HCT116 (cell line): ENCODE results near the gene LYRM4. TPM values are rescaled to one million over a fixed set of nuclear protein-coding genes. Genes with fewer than 3 reads are reported as not detected.

ENCODE experiments used
- ATAC-seq: fragments of 200-7000 bp; cut with Tn5 transposase; 2 replicates; pipeline ENCODE4 v1.9.1; 2020; ENCODE audit warnings: mild to moderate bottlenecking, moderate library complexity
- BruUV-seq: library from RNA; stranded (reverse); fragments of 400-500 nt; replicated peaks from 2 replicates; lab custom pipeline; 2021; lab: Mats Ljungman, UMichigan
- CTCF ChIA-PET: fragments of 300-600 bp; sonication (Branson Sonifier 250); formaldehyde crosslinking; loops from one replicate; lab custom pipeline; 2021; ENCODE audit warnings: antibody characterized with exemption; lab: Charles Lee
- POLR2A ChIA-PET: fragments of 300-600, 350-600 bp; sonication (Branson Sonifier 250); formaldehyde crosslinking; loops from one replicate; lab custom pipeline; 2021; ENCODE audit warnings: antibody characterized with exemption; lab: Charles Lee
- RAD21 ChIA-PET, 2 experiments: fragments of 300-600 bp; sonication (Branson Sonifier 250); formaldehyde crosslinking; loops; one replicate each; lab custom pipeline; 2023; ENCODE audit warnings: low total read pairs in 2 of 2; ENCODE audit not compliant: uncharacterized antibody in 2 of 2, unreplicated experiment in 2 of 2, low non-redundant PET in 1 of 2; lab: Charles Lee
- DNase-seq: peaks from one replicate; pipeline ENCODE4 v3.0.0-alpha.2; 2010; ENCODE audit warnings: low read depth, low spot score
- H2AFZ ChIP-seq: fragments of 200-600 bp; shearing (Covaris generic), sonication (generic); 2 replicates; pipeline ENCODE4 v1.6.1; 2017; ENCODE audit warnings: low read depth, mixed run types, mixed read lengths, antibody characterized with exemption, low read length; ENCODE audit not compliant: poor library complexity, severe bottlenecking
- H3K27ac ChIP-seq: 2 replicates; pipeline ENCODE4 v1.5.1; 2012; ENCODE audit warnings: low read depth, low read length
- H3K27me3 ChIP-seq: fragments of 200-600 bp; sonication (generic); 2 replicates; pipeline ENCODE4 v1.6.1; 2016; ENCODE audit warnings: mixed run types, low read length, mixed read lengths; ENCODE audit not compliant: insufficient read depth
- H3K36me3 ChIP-seq, 2 experiments: fragments of 200-500 bp in 1 of 2; fragments of 200-600 bp in 1 of 2; sonication (Bioruptor generic) in 1 of 2; sonication (generic) in 1 of 2; 2 replicates each; pipeline versions ENCODE4 v1.5.1 to v1.6.1; 2014 to 2016; ENCODE audit warnings: low read length in 2 of 2, inconsistent platforms in 1 of 2, mixed read lengths in 1 of 2, mixed run types in 1 of 2; ENCODE audit not compliant: insufficient read depth in 2 of 2, control insufficient read depth in 1 of 2
- H3K4me1 ChIP-seq, 2 experiments: fragments of 200-600 bp in 1 of 2; sonication (generic) in 1 of 2; 2 replicates each; pipeline versions ENCODE4 v1.5.1 to v1.6.1; 2012 to 2017; ENCODE audit warnings: low read length in 2 of 2, inconsistent platforms in 1 of 2, mild to moderate bottlenecking in 1 of 2, mixed read lengths in 1 of 2, mixed run types in 1 of 2, moderate library complexity in 1 of 2; ENCODE audit not compliant: insufficient read depth in 2 of 2, control insufficient read depth in 1 of 2
- H3K4me2 ChIP-seq: fragments of 200-600 bp; sonication (generic); 2 replicates; pipeline ENCODE4 v1.6.1; 2017; ENCODE audit warnings: mixed run types, low read length, mixed read lengths
- H3K4me3 ChIP-seq, 2 experiments: fragments of 200-600 bp in 1 of 2; sonication (generic) in 1 of 2; replicated peaks in 1 of 2; 2 replicates each; pipeline ENCODE4 v1.5.1; 2011 to 2016; ENCODE audit warnings: low read length in 2 of 2, control low read depth in 1 of 2, low read depth in 1 of 2, mild to moderate bottlenecking in 1 of 2, mixed read lengths in 1 of 2, mixed run types in 1 of 2
- H3K79me2 ChIP-seq: fragments of 200-600 bp; sonication (generic); 2 replicates; pipeline ENCODE4 v1.6.1; 2017; ENCODE audit warnings: mild to moderate bottlenecking, mixed run types, low read length, moderate library complexity, mixed read lengths; ENCODE audit not compliant: insufficient read depth
- H3K9ac ChIP-seq: fragments of 200-600 bp; sonication (generic); 2 replicates; pipeline ENCODE4 v1.6.1; 2016; ENCODE audit warnings: low read length, mixed read lengths
- H3K9me2 ChIP-seq: fragments of 200-600 bp; sonication (generic), shearing (Covaris generic); 2 replicates; pipeline ENCODE4 v1.6.1; 2017; ENCODE audit warnings: mixed run types, mild to moderate bottlenecking, moderate library complexity; ENCODE audit not compliant: insufficient read depth
- H3K9me3 ChIP-seq, 2 experiments: fragments of 200-500 bp in 1 of 2; fragments of 200-600 bp in 1 of 2; sonication (Bioruptor generic) in 1 of 2; sonication (generic) in 1 of 2; 2 replicates each; pipeline ENCODE4 v1.6.1; 2014 to 2017; ENCODE audit warnings: low read length in 2 of 2, mixed read lengths in 2 of 2, inconsistent platforms in 1 of 2, low read depth in 1 of 2, mild to moderate bottlenecking in 1 of 2, mixed run types in 1 of 2, moderate library complexity in 1 of 2; ENCODE audit not compliant: control insufficient read depth in 1 of 2, insufficient read depth in 1 of 2
- H4K20me1 ChIP-seq: fragments of 200-600 bp; sonication (generic), shearing (Covaris generic); 2 replicates; pipeline ENCODE4 v1.6.1; 2017; ENCODE audit warnings: mixed run types, mild to moderate bottlenecking, moderate library complexity; ENCODE audit not compliant: insufficient read depth
- CBX3 ChIP-seq: IDR thresholded peaks from 2 replicates; pipeline ENCODE4 v1.6.1; 2012; ENCODE audit warnings: low read depth
- CTCF ChIP-seq, 3 experiments: fragments of 200-600 bp in 1 of 3; sonication (generic) in 1 of 3; IDR thresholded peaks in 2 of 3; conservative IDR thresholded peaks in 1 of 3; 2 replicates each; pipeline ENCODE4 v1.5.1; 2012 to 2017; ENCODE audit warnings: low read depth in 2 of 3, low read length in 2 of 3, antibody characterized with exemption in 1 of 3, borderline replicate concordance in 1 of 3, control low read depth in 1 of 3, mild to moderate bottlenecking in 1 of 3, mixed read lengths in 1 of 3, mixed run types in 1 of 3, moderate library complexity in 1 of 3; ENCODE audit not compliant: insufficient read depth in 1 of 3
- EGR1 ChIP-seq: IDR thresholded peaks from 2 replicates; pipeline ENCODE4 v1.6.1; 2012; ENCODE audit warnings: low read depth
- EZH2 ChIP-seq: fragments of 200-600 bp; sonication (generic); IDR thresholded peaks from 2 replicates; pipeline ENCODE4 v1.6.1; 2017; ENCODE audit warnings: antibody characterized with exemption, mixed run types
- JUND ChIP-seq: IDR thresholded peaks from 2 replicates; pipeline ENCODE4 v1.6.1; 2012
- POLR2A ChIP-seq: IDR thresholded peaks from 2 replicates; pipeline ENCODE4 v1.7.0; 2011; ENCODE audit warnings: borderline replicate concordance; ENCODE audit not compliant: insufficient read depth, insufficient read length; ENCODE audit errors: extremely low read depth
- REST ChIP-seq: IDR thresholded peaks from 2 replicates; pipeline ENCODE4 v1.6.1; 2012; ENCODE audit warnings: low read depth
- SIN3A ChIP-seq: IDR thresholded peaks from 2 replicates; pipeline ENCODE4 v1.6.1; 2012; ENCODE audit warnings: low read depth
- intact Hi-C: fragments of 100-400 bp; cut with micrococcal nuclease; formaldehyde crosslinking; loops from 2 replicates; pipeline ENCODE4 v1.10.0; 2022
- total RNA-seq: library from RNA; stranded (reverse); gene quantifications from one replicate; pipeline ENCODE4 v1.2.1, GENCODE V29; 2021; ENCODE audit not compliant: unreplicated experiment

LYRM4 gene
- total RNA-seq, 1 experiment from 2014 or later, result 30.1 TPM

GRCh38 chr6:5238336-5238735, 22.4 kb downstream of the LYRM4 start:
- Histone ChIP-seq H3K27ac (no peak overlapping the region), H3K36me3 (no peaks in the 10 kb centered on the region; a peak in 1 of 4 replicates), H3K4me3 (no peak overlapping the region), H3K4me2 (no peak overlapping the region), H3K4me1 (no peaks in the 10 kb centered on the region), H2AFZ (no peak overlapping the region), H3K9ac (no peak overlapping the region), H3K27me3 (no peaks in the 10 kb centered on the region), H3K9me3 (no peaks in the 10 kb centered on the region), H4K20me1 (no peaks in the 10 kb centered on the region), H3K9me2 (no peaks in the 10 kb centered on the region), H3K79me2 (peaks cover 20% of the 10 kb centered on the region; the same call in 1 of the 2 replicates)
- TF ChIP-seq CBX3, result no peak
- no peak for TF ChIP-seq POLR2A
- TF ChIP-seq JUND, result no peak
- TF ChIP-seq EZH2, result no peak
- TF ChIP-seq CTCF (IDR thresholded peaks at IDR 0.05 in 2 of 3, conservative IDR thresholded peaks at IDR 0.05 in 1 of 3; ENCODE audit: borderline replicate concordance in 1 of 3, insufficient read depth in 1 of 3, low read depth in 2 of 3, low read length in 2 of 3), result no peak
- TF ChIP-seq SIN3A, result no peak
- TF ChIP-seq EGR1, result no peak
- no peak for TF ChIP-seq REST
- DNase-seq, result no peak
- intact Hi-C loops, result no loop called here
- RAD21 ChIA-PET, result no interaction called here
- CTCF ChIA-PET, result no interaction called here
- BruUV-seq, result no TSS peak
- no peak for ATAC-seq
- POLR2A ChIA-PET, result no interaction called here
